Neuronal stem cell (in vitro differentiated cells): Measurements from ENCODE around the gene GPR62.

Experiments used
- DNase-seq: peaks from one replicate; pipeline ENCODE4 v3.0.0-alpha.2; 2013; ENCODE audit warnings: low spot score
- H2AFZ ChIP-seq: one replicate; pipeline ENCODE4 v1.6.1; 2013; ENCODE audit warnings: mild to moderate bottlenecking, low read length, inconsistent platforms
- H2AK5ac ChIP-seq: 2 replicates; pipeline ENCODE4 v1.6.1; 2013; ENCODE audit warnings: low read depth, mild to moderate bottlenecking, inconsistent platforms, low read length, moderate library complexity, mixed read lengths
- H2BK120ac ChIP-seq: 2 replicates; pipeline ENCODE4 v1.6.1; 2013; ENCODE audit warnings: low read depth, mild to moderate bottlenecking, inconsistent platforms, low read length, moderate library complexity, mixed read lengths
- H2BK12ac ChIP-seq: one replicate; pipeline ENCODE4 v1.6.1; 2013; ENCODE audit warnings: low read length, inconsistent platforms
- H2BK15ac ChIP-seq: 2 replicates; pipeline ENCODE4 v1.6.1; 2013; ENCODE audit warnings: mild to moderate bottlenecking, low read length, inconsistent platforms, mixed read lengths
- H2BK5ac ChIP-seq: one replicate; pipeline ENCODE4 v1.6.1; 2013; ENCODE audit warnings: inconsistent platforms, mild to moderate bottlenecking, low read length, moderate library complexity
- H3K14ac ChIP-seq: one replicate; pipeline ENCODE4 v1.6.1; 2013; ENCODE audit warnings: low read length, inconsistent platforms
- H3K18ac ChIP-seq: 2 replicates; pipeline ENCODE4 v1.6.1; 2013; ENCODE audit warnings: low read length, inconsistent platforms
- H3K23ac ChIP-seq: 2 replicates; pipeline ENCODE4 v1.6.1; 2013; ENCODE audit warnings: low read depth, mild to moderate bottlenecking, mixed read lengths, low read length, inconsistent platforms; ENCODE audit not compliant: poor library complexity
- H3K27ac ChIP-seq: replicated peaks from 3 replicates; pipeline ENCODE4 v1.5.1; 2013; ENCODE audit warnings: low read length, inconsistent platforms
- H3K27me3 ChIP-seq, 3 experiments: 2 replicates each; pipeline ENCODE4 v1.6.1; 2013; ENCODE audit warnings: low read length in 3 of 3, mild to moderate bottlenecking in 2 of 3, inconsistent platforms in 1 of 3, low read depth in 1 of 3, mixed read lengths in 1 of 3, moderate library complexity in 1 of 3; ENCODE audit not compliant: control insufficient read depth in 3 of 3, insufficient read depth in 3 of 3
- H3K36me3 ChIP-seq, 2 donors: replicated peaks in 1 of 2; 2 replicates each; pipeline ENCODE4 v1.6.1; 2013; ENCODE audit warnings: low read length in 2 of 2; ENCODE audit not compliant: control insufficient read depth in 2 of 2, insufficient read depth in 2 of 2
- H3K4ac ChIP-seq: 2 replicates; pipeline ENCODE4 v1.6.1; 2013; ENCODE audit warnings: inconsistent platforms, mild to moderate bottlenecking, low read length, moderate library complexity
- H3K4me1 ChIP-seq, 2 donors: 1 replicate in 1 of 2; 2 replicates in 1 of 2; pipeline ENCODE4 v1.6.1; 2013; ENCODE audit warnings: low read length in 2 of 2, low read depth in 1 of 2; ENCODE audit not compliant: control insufficient read depth in 2 of 2, insufficient read depth in 1 of 2
- H3K4me2 ChIP-seq: one replicate; pipeline ENCODE4 v1.6.1; 2013; ENCODE audit warnings: mild to moderate bottlenecking, low read length, inconsistent platforms; ENCODE audit not compliant: insufficient read depth, poor library complexity, severe bottlenecking
- H3K4me3 ChIP-seq, 2 donors: 2 replicates each; pipeline ENCODE4 v1.5.1; 2013; ENCODE audit warnings: low read length in 2 of 2, mild to moderate bottlenecking in 2 of 2, inconsistent platforms in 1 of 2, moderate library complexity in 1 of 2
- H3K79me1 ChIP-seq: one replicate; pipeline ENCODE4 v1.6.1; 2013; ENCODE audit warnings: low read depth, mild to moderate bottlenecking, inconsistent platforms, low read length, moderate library complexity
- H3K9ac ChIP-seq: one replicate; pipeline ENCODE4 v1.6.1; 2013; ENCODE audit warnings: mild to moderate bottlenecking, low read depth, low read length, inconsistent platforms; ENCODE audit not compliant: poor library complexity
- H3K9me3 ChIP-seq, 2 donors: replicated peaks in 1 of 2; 2 replicates each; pipeline versions ENCODE3 to v1.6.1; 2013; ENCODE audit warnings: low read length in 2 of 2, mild to moderate bottlenecking in 2 of 2, inconsistent platforms in 1 of 2, low read depth in 1 of 2, mixed read lengths in 1 of 2, moderate library complexity in 1 of 2; ENCODE audit not compliant: control insufficient read depth in 2 of 2, insufficient read depth in 1 of 2
- H4K8ac ChIP-seq: one replicate; pipeline ENCODE4 v1.6.1; 2013; ENCODE audit warnings: low read depth, mild to moderate bottlenecking, inconsistent platforms, low read length, moderate library complexity
- H4K91ac ChIP-seq: one replicate; pipeline ENCODE4 v1.6.1; 2013; ENCODE audit warnings: low read length, low read depth, mild to moderate bottlenecking, inconsistent platforms; ENCODE audit not compliant: poor library complexity
- WGBS, 2 donors: extraction: QIAGEN DNeasy Blood & Tissue Kit; methylation state at CpG; one replicate each; pipeline ENCODE4 v1.1.7; 2013; ENCODE audit warnings: missing lambda C conversion rate in 2 of 2, mixed read lengths in 1 of 2; ENCODE audit not compliant: insufficient read length in 2 of 2, insufficient replicate concordance in 1 of 2; ENCODE audit errors: extremely low coverage in 2 of 2; 5-methylcytosine and 5-hydroxymethylcytosine counted together

GPR62 gene

DNA sequence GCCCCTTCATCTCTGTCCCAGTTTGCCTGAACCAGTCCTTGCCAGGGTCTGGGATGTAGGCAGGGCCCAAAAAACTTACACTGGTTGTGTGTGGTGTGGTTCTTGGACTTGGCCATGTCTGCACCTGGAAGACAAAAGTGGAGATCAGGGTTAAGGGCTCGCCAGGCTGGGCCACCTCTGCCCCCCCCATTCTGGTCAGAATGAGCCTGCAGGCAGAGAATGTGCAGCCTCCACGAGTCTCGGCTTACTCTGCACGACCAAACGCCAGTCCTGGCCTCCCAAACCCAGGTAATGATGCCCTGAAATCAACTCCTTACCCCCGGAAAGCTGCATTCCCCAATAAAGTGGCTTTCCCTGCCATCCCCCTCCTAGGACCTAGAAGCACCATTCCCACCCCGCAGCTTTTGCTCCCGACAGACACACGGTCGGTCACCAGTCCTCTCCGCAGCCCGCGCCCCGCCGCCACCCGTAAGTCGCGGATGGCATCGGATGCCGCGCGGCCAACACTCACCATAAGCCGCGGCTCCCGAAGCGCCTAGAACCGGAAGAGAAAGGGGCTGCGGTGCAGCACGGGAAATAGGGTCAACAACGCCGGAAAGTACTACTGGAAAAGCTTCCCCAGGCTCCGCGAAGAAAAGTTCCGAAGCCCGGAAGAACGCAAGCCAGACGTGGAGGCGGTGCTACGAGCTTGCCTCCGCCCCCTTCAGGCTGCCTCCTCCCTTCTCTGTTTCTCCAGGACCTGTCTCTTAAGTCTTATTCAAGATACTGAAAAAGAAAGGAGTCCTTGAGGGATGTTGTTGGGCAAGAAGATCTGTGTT lies 40.4 kb downstream of the GPR62 start, which contains the start of gene RPL29:
Gene RPL29, minus strand, starts transcription at position 550 of the 818 bp plus-strand sequence. Its CDS starts 434 bp downstream, at position 116.
- peak within 1 kb of the TSS; percentile 83 for H2BK5ac ChIP-seq
- H2AK5ac ChIP-seq: peak within 1 kb of the TSS; percentile 82
- peaks cover 28 to 41% of the 10 kb centered on the region in 2 donors for H3K36me3 ChIP-seq
- peaks cover 0 to 2% (median 0%) of the 10 kb centered on the region in 3 experiments for H3K27me3 ChIP-seq
- peak within 1 kb of the TSS; percentile 63 for H3K4me2 ChIP-seq
- H3K27ac ChIP-seq: peak within 1 kb of the TSS; percentile 73
- H3K4ac ChIP-seq: no peak within 1 kb of the TSS
- H3K79me1 ChIP-seq: peaks cover 9% of the 10 kb centered on the region
- no peak within 1 kb of the TSS for H3K14ac ChIP-seq
- peak within 1 kb of the TSS; percentile 97 for H3K23ac ChIP-seq
- WGBS, 2 donors: no CpG with 5 or more reads among the region's 40 CpGs
- peak within 1 kb of the TSS; percentile 89 to 96 for H3K4me3 ChIP-seq
- H3K4me1 ChIP-seq: peaks cover 14 to 16% of the 10 kb centered on the region in 2 donors
- H2AFZ ChIP-seq: peak within 1 kb of the TSS; percentile 66
- peak within 1 kb of the TSS; percentile 81 for H3K18ac ChIP-seq
- no peak within 1 kb of the TSS for H2BK12ac ChIP-seq
- H3K9me3 ChIP-seq: no peaks in the 10 kb centered on the region
- no peak within 1 kb of the TSS for H4K91ac ChIP-seq
- H2BK120ac ChIP-seq: no peak within 1 kb of the TSS
- no peak within 1 kb of the TSS for H2BK15ac ChIP-seq
- peak; percentile 87 for DNase-seq
- peak within 1 kb of the TSS; percentile 58 for H4K8ac ChIP-seq
- peak within 1 kb of the TSS; percentile 90 for H3K9ac ChIP-seq

DNA sequence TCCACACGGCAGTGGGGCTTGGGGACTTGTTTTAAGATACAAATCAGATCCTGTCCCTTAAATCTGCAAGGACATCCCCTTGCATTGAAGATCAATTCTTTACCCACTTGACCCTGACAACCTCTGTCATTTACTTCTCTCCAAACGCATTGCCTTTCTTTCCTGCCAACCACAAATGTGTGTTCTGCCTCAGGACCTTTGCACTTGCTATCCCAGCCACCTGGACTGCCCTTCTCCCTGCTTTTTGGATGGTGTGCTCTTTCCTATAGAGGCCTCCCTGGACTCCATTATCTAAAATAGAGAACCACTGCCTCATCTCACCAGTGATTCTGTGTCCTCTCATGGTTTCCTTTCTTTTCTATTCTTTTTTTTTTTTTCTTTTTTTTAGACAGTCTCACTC lies 42.0 kb downstream of the GPR62 start:
- Histone ChIP-seq H3K14ac (no peak overlapping the region), H3K9ac (no peak overlapping the region), H3K27ac (no peak overlapping the region)

DNA sequence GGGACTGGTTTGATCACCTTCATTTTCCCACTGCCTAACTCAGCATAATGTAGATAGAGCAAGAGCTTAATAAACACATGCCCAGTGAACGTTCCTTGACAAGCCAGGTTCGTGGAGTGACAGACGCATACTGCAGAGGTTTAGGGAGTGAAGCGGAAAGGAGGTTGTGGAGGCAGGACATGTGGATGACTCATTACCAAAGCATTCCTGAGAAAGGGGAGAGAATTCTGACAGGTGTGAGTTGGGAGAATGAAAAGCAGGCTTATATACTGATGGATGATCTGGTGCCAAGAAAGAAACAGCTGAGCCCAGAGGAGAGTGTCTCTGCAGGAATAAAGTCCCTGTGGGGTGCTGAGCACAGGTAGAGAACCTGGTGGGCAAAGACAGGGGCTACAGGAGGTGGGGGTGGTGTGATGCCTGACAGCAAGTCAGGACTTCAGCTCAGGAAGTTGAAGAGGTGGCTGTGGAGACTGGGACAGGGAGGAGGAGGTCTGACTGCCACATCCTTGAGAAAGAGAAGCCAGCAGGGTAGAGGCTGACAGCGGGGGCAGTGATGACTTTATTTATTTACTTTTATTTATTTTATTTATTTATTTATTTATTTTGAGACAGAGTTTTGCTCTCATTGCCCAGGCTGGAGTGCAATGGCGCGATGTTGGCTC lies 42.9 kb downstream of the GPR62 start:
- Histone ChIP-seq H3K36me3 (peaks cover 13 to 23% of the 10 kb centered on the region in 2 donors), H3K27ac (peak overlapping the region; percentile 25), H2BK5ac (no peak overlapping the region), H2AK5ac (no peak overlapping the region), H2BK120ac (no peak overlapping the region), H3K4me1 (peaks cover 24 to 28% of the 10 kb centered on the region in 2 donors), H2AFZ (peak overlapping the region; percentile 41), H3K79me1 (peaks cover 3% of the 10 kb centered on the region), H3K4ac (no peak overlapping the region), H3K4me3 (no peak overlapping the region), H3K4me2 (no peak overlapping the region), H3K27me3 (peaks cover 0 to 2% (median 0%) of the 10 kb centered on the region in 3 experiments), H3K18ac (peak overlapping the region; percentile 23), H2BK12ac (no peak overlapping the region), H3K9ac (no peak overlapping the region), H2BK15ac (no peak overlapping the region), H4K8ac (no peak overlapping the region), H4K91ac (no peak overlapping the region), H3K23ac (no peak overlapping the region), H3K14ac (no peak overlapping the region), H3K9me3 (no peaks in the 10 kb centered on the region)
- WGBS, 2 donors: no CpG with 5 or more reads among the region's 7 CpGs
- no peak for DNase-seq

More for the DNA sequence above, 42.0 kb downstream of the GPR62 start:
- H3K4me1 ChIP-seq: peaks cover 20% of the 10 kb centered on the region in 2 donors
- H2BK120ac ChIP-seq: no peak overlapping the region
- no peak overlapping the region for H3K4me2 ChIP-seq
- DNase-seq: no peak
- H3K36me3 ChIP-seq: peaks cover 21 to 31% of the 10 kb centered on the region in 2 donors
- no peak overlapping the region for H2AK5ac ChIP-seq
- WGBS, 2 donors: no CpG with 5 or more reads among the region's 2 CpGs
- no peaks in the 10 kb centered on the region for H3K9me3 ChIP-seq
- H2BK12ac ChIP-seq: no peak overlapping the region
- peaks cover 0 to 2% (median 0%) of the 10 kb centered on the region in 3 experiments for H3K27me3 ChIP-seq
- no peak overlapping the region for H4K8ac ChIP-seq
- H4K91ac ChIP-seq: no peak overlapping the region
- no peak overlapping the region for H2BK5ac ChIP-seq
- no peak overlapping the region for H2BK15ac ChIP-seq
- H2AFZ ChIP-seq: no peak overlapping the region
- no peak overlapping the region for H3K23ac ChIP-seq
- no peak overlapping the region for H3K4ac ChIP-seq
- no peak overlapping the region for H3K18ac ChIP-seq
- H3K4me3 ChIP-seq: no peak overlapping the region
- peaks cover 7% of the 10 kb centered on the region for H3K79me1 ChIP-seq

DNA sequence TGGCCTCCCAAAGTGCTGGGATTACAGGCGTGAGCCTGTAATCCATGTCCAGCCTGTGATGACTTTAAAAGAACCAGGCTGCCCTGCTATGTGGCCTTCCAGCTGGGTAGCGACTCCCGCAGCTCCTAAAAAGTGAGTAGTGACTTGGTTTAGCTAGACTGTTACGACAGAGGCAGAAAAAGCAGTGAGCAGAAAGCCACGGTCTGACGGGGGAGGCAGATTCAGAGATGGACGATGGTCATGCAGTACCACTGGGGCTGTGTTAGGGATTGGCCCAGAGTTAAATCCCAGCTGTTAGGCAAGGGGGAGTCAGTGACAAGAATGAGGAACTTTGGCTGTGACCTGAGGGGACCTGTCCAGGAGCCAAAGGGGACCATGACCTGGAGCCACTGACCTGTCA lies 43.6 kb downstream of the GPR62 start:
- H3K79me1 ChIP-seq: peaks cover 3% of the 10 kb centered on the region

More for the DNA sequence above, 43.6 kb downstream of the GPR62 start:
- Histone ChIP-seq H2BK5ac (no peak overlapping the region), H3K4ac (no peak overlapping the region), H2AFZ (no peak overlapping the region), H2BK15ac (no peak overlapping the region), H3K27me3 (peaks cover 0 to 2% (median 0%) of the 10 kb centered on the region in 3 experiments), H3K9me3 (no peaks in the 10 kb centered on the region), H3K4me3 (no peak overlapping the region), H4K91ac (no peak overlapping the region), H4K8ac (no peak overlapping the region), H3K18ac (no peak overlapping the region), H3K4me2 (no peak overlapping the region), H3K23ac (no peak overlapping the region), H2BK12ac (no peak overlapping the region), H3K14ac (no peak overlapping the region), H2AK5ac (no peak overlapping the region), H2BK120ac (no peak overlapping the region), H3K36me3 (peaks cover 11 to 17% of the 10 kb centered on the region in 2 donors), H3K4me1 (peaks cover 30 to 35% of the 10 kb centered on the region in 2 donors), H3K9ac (no peak overlapping the region), H3K27ac (no peak overlapping the region)
- no CpG with 5 or more reads among the region's 7 CpGs for WGBS, 2 donors
- DNase-seq: no peak
